ENCODE measurements around the gene EXPH5. TPM values are rescaled to one million over a fixed set of nuclear protein-coding genes. Genes with fewer than 3 reads are reported as not detected.

The EXPH5 gene
- total and polyA plus RNA-seq, 2 of the 8 experiments (the other 6 are each of a cell fraction or from before 2014, with no cell fraction given) = 1.1 to 11.5 TPM

- no peak for TF ChIP-seq EGR1 (IDR thresholded peaks at IDR 0.05; ENCODE audit: borderline replicate concordance, low read depth, low read length)
Observed at GRCh38 chr11:108588287-108588686, 5.3 kb downstream of the EXPH5 start (continued).
